Kidney (tissue), 22 donors: ENCODE results near the gene PBX4. TPM values are rescaled to one million over a fixed set of nuclear protein-coding genes. Genes with fewer than 3 reads are reported as not detected.
"Not testable (repeated sequence)": the region's sequence is repeated elsewhere in the genome, so short reads cannot be mapped to it uniquely, and the experiment has no call there.

Source experiments
- DNase-seq, 5 donors: peaks; one replicate each; pipeline ENCODE4 v3.0.0-alpha.2; 2013 to 2020
- FAIRE-seq: peaks from 2 replicates; lab custom pipeline; 2012; peaks lifted over from hg19 to GRCh38; lab: Jason Lieb, UNC
- H3K27ac ChIP-seq, 2 donors: one replicate each; pipeline ENCODE4 v1.7.0; 2013; ENCODE audit warnings: low read depth in 2 of 2, low read length in 2 of 2, inconsistent platforms in 1 of 2
- H3K27me3 ChIP-seq: one replicate; pipeline ENCODE4 v1.7.1; 2013; ENCODE audit warnings: low read length, inconsistent platforms; ENCODE audit not compliant: control insufficient read depth, insufficient read depth
- H3K36me3 ChIP-seq, 3 donors: one replicate each; pipeline versions ENCODE4 v1.7.0 to v1.7.1; 2013; ENCODE audit warnings: low read length in 3 of 3, control low read depth in 1 of 3, inconsistent platforms in 1 of 3; ENCODE audit not compliant: insufficient read depth in 3 of 3, control insufficient read depth in 2 of 3
- H3K4me1 ChIP-seq, 3 donors: one replicate each; pipeline versions ENCODE4 v1.7.0 to v1.7.1; 2013; ENCODE audit warnings: low read length in 3 of 3, inconsistent platforms in 1 of 3, low read depth in 1 of 3; ENCODE audit not compliant: control insufficient read depth in 2 of 3, insufficient read depth in 2 of 3
- H3K4me3 ChIP-seq, 3 donors: one replicate each; pipeline versions ENCODE4 v1.7.0 to v1.8.1; 2013; ENCODE audit warnings: low read length in 3 of 3, control low read depth in 1 of 3, inconsistent platforms in 1 of 3
- H3K9ac ChIP-seq, 3 donors: one replicate each; pipeline versions ENCODE4 v1.7.0 to v1.7.1; 2013; ENCODE audit warnings: low read length in 3 of 3, control low read depth in 1 of 3, inconsistent platforms in 1 of 3
- H3K9me3 ChIP-seq, 3 donors: one replicate each; pipeline versions ENCODE4 v1.7.0 to v1.7.1; 2013; ENCODE audit warnings: low read length in 3 of 3, control low read depth in 1 of 3, inconsistent platforms in 1 of 3; ENCODE audit not compliant: control insufficient read depth in 2 of 3, insufficient read depth in 1 of 3
- CTCF ChIP-seq: IDR thresholded peaks from 3 replicates; pipeline ENCODE4 v1.5.1; 2012; ENCODE audit warnings: mild to moderate bottlenecking, moderate library complexity, borderline replicate concordance; ENCODE audit not compliant: insufficient read depth; ENCODE audit errors: extremely low read depth
- intact Hi-C: fragments of 100-400 bp; cut with DNase I; formaldehyde crosslinking; loops from one replicate; pipeline ENCODE4 v1.11.1; 2022
- long read RNA-seq, 10 donors: library from polyadenylated mRNA in 1 of 10; unstranded in 1 of 10; transcript quantifications; one replicate each; pipeline ENCODE4 v2.0.0 and lab custom pipeline, GENCODE V29; 2021 to 2026
- polyA plus RNA-seq: library from polyadenylated mRNA; stranded (reverse); fragments of 350-450 nt; fragmentation: Illumina TruSeq; extraction: RNeasy Lipid Tissue Mini Kit (QIAGEN cat#74804); gene quantifications from one replicate; pipeline ENCODE4 v1.2.3, GENCODE V29; 2014; ENCODE audit warnings: low read depth, low replicate concordance; ENCODE audit not compliant: insufficient read depth
- total RNA-seq: library from RNA; stranded (reverse); fragmentation: NEBNext Ultra II Directional; extraction: Animal tissue kit (Norgen Biotek cat#: 25700); gene quantifications from one replicate; pipeline ENCODE4 v1.2.1, GENCODE V29; 2021
- donor health status: control.
- donor health status: control.
- donor health status: control.
- donor health status: control.
- donor health status: control.
- donor health status: DM: yes; HTN: yes; CAD: no.
- donor health status: Normal renal cell carcinoma (clear cell type).

Gene PBX4
- total RNA-seq: 5.7 TPM
- polyA plus RNA-seq: 3.9 TPM
- long read RNA-seq, donor 1: 0 reads
- long read RNA-seq, donor 2, partial matches to known transcripts: 0 of 2 reads
- long read RNA-seq, donor 2, other reads (novel, unspliced or antisense): 0 of 2 reads
- long read RNA-seq, donor 3, partial matches to known transcripts: 0 of 1 reads
- long read RNA-seq, donor 3, other reads (novel, unspliced or antisense): 0 of 1 reads
- long read RNA-seq, donor 4: 0 reads
- long read RNA-seq, donor 5: 0 reads
- long read RNA-seq, donor 6, partial matches to known transcripts: 0 of 2 reads
- long read RNA-seq, donor 6, other reads (novel, unspliced or antisense): 0 of 2 reads
- long read RNA-seq, donor 7, partial matches to known transcripts: 2 of 3 reads
- long read RNA-seq, donor 7, other reads (novel, unspliced or antisense): 1 of 3 reads
- long read RNA-seq, donor 8, partial matches to known transcripts: 0 of 1 reads
- long read RNA-seq, donor 8, other reads (novel, unspliced or antisense): 0 of 1 reads
- long read RNA-seq, donor 9, partial matches to known transcripts: 0 of 1 reads
- long read RNA-seq, donor 9, other reads (novel, unspliced or antisense): 0 of 1 reads
- long read RNA-seq, donor 10, partial matches to known transcripts: 0 of 3 reads
- long read RNA-seq, donor 10, other reads (novel, unspliced or antisense): 0 of 3 reads

GRCh38 chr19:19618219-19619051, at the start of gene PBX4:
Gene PBX4, minus strand, starts transcription at chr19:19618687. Its CDS starts 58 bp downstream, at chr19:19618629.
- peak within 1 kb of the TSS; percentile 45 to 53 (median 50) for H3K4me3 ChIP-seq
- no peak within 1 kb of the TSS for H3K27ac ChIP-seq
- H3K9me3 ChIP-seq: no peaks in the 10 kb centered on the region
- H3K4me1 ChIP-seq: no peaks in the 10 kb centered on the region
- DNase-seq (peak; percentile 98), FAIRE-seq (no peak)
- peak within 1 kb of the TSS in 2 of 3 donors; percentile 30 to 51 for H3K9ac ChIP-seq
- no peaks in the 10 kb centered on the region for H3K27me3 ChIP-seq
- intact Hi-C loops: no loop called here
- TF ChIP-seq CTCF: no peak
- no peaks in the 10 kb centered on the region for H3K36me3 ChIP-seq

- intact Hi-C loops, H3K4me3 ChIP-seq, H3K9ac ChIP-seq, H3K27ac ChIP-seq, FAIRE-seq, H3K9me3 ChIP-seq, H3K36me3 ChIP-seq, H3K27me3 ChIP-seq: not testable (repeated sequence)
- peaks cover 0 to 20% (median 11%) of the 10 kb centered on the region in 3 donors for H3K4me1 ChIP-seq
- DNase-seq: peak in 2 of 5 donors; percentile 31 to 41
Measured at GRCh38 chr19:19665420-19665948, 47.0 kb upstream of the PBX4 start.

GRCh38 chr19:19663256-19664120, 45.0 kb upstream of the PBX4 start, which contains the start of gene ATP13A1:
Gene ATP13A1, minus strand, starts transcription at chr19:19663676. Its CDS starts 10 bp downstream, at chr19:19663666.
- H3K4me3 ChIP-seq: peak within 1 kb of the TSS; percentile 86 to 98 (median 92)
- peaks cover 0 to 5% (median 2%) of the 10 kb centered on the region in 3 donors for H3K36me3 ChIP-seq
- FAIRE-seq (peak; percentile 46), DNase-seq (peak; percentile 98 to 100 (median 99))
- peaks cover 0 to 20% (median 11%) of the 10 kb centered on the region in 3 donors for H3K4me1 ChIP-seq
- no peaks in the 10 kb centered on the region for H3K27me3 ChIP-seq
- intact Hi-C loops: no loop called here
- no peak for TF ChIP-seq CTCF
- H3K9ac ChIP-seq: peak within 1 kb of the TSS; percentile 67 to 77 (median 69)
- H3K9me3 ChIP-seq: no peaks in the 10 kb centered on the region
- H3K27ac ChIP-seq: peak within 1 kb of the TSS; percentile 94 to 97
